ENCODE data around the gene ANKRD42. TPM values are rescaled to one million over a fixed set of nuclear protein-coding genes. Genes with fewer than 3 reads are reported as not detected.

Gene ANKRD42
- total and polyA plus RNA-seq, 2 donors (not counting 3 experiments of a cell fraction or from before 2014, with no cell fraction given) = 3.3 to 6.6 TPM

- H3K9me1 ChIP-seq (replicated peaks; ENCODE audit: control insufficient read depth, extremely low read depth, insufficient read depth, low read length) = no peaks in the 10 kb centered on the region
- TF ChIP-seq CTCF (IDR thresholded peaks at IDR 0.05; ENCODE audit: extremely low read depth in 1 of 2, insufficient read depth in 1 of 2, low read depth in 1 of 2, low read length in 2 of 2) (no peak), FOS (IDR thresholded peaks at IDR 0.05; ENCODE audit: borderline replicate concordance, insufficient read depth, low read length) (no peak), GATA2 (IDR thresholded peaks at IDR 0.05; ENCODE audit: insufficient read depth, insufficient read length, low read depth, low read length) (no peak), POLR2AphosphoS5 (IDR thresholded peaks at IDR 0.05; ENCODE audit: insufficient read depth, low read depth, low read length) (no peak), POLR2A (IDR thresholded peaks at IDR 0.05; ENCODE audit: low read depth, low read length) (no peak), EZH2 (IDR thresholded peaks at IDR 0.05; ENCODE audit: borderline replicate concordance, low read depth, low read length, severe bottlenecking) (no peak), MYC (IDR thresholded peaks at IDR 0.05; ENCODE audit: low read depth, low read length) (no peak), JUN (IDR thresholded peaks at IDR 0.05; ENCODE audit: borderline replicate concordance, insufficient read depth, insufficient read length, low read depth) (no peak), MAX (IDR thresholded peaks at IDR 0.05; ENCODE audit: insufficient read depth, insufficient read length) (no peak)
- peaks cover 9% of the 10 kb centered on the region for H3K4me1 ChIP-seq (ENCODE audit: control insufficient read depth, extremely low read depth, insufficient read depth, low read length)
- POLR2A ChIA-PET = no interaction called here
- dilution Hi-C loops (cut with MboI; ENCODE audit: extremely low pct_ligation_motif_present, low sequenced_read_pairs) = no loop called here
- H3K9ac ChIP-seq (replicated peaks; ENCODE audit: extremely low read depth, insufficient read depth, low read length) = no peak overlapping the region
- FAIRE-seq = no peak
- H2AFZ ChIP-seq (ENCODE audit: low read depth, low read length) = no peak overlapping the region
- no peak overlapping the region for H3K4me3 ChIP-seq (replicated peaks in 1 of 3; ENCODE audit: insufficient read depth in 1 of 3, low read depth in 1 of 3, low read length in 3 of 3)
- no peak overlapping the region for H3K27ac ChIP-seq (ENCODE audit: insufficient read depth, low read depth, low read length)
- H3K4me2 ChIP-seq (ENCODE audit: insufficient read depth, low read length) = no peak overlapping the region
- intact Hi-C loops (cut with micrococcal nuclease) = no loop called here
- no peaks in the 10 kb centered on the region for H4K20me1 ChIP-seq (replicated peaks; ENCODE audit: control insufficient read depth, extremely low read depth, insufficient read depth, low read length)
- CTCF ChIA-PET = interaction anchor here (0.7 to 1.4 kb wide), 3 partner anchors 11 to 386 kb away, joined by 3 read pairs; partner anchors contain the start of gene DDIAS
- H3K79me2 ChIP-seq (ENCODE audit: control insufficient read depth, insufficient read depth, low read length) = no peaks in the 10 kb centered on the region
- no TSS peak for BruUV-seq (replicated peaks)
- H3K27me3 ChIP-seq (ENCODE audit: control insufficient read depth in 2 of 2, insufficient read depth in 2 of 2, low read length in 2 of 2) = no peaks in the 10 kb centered on the region
- DNase-seq (ENCODE audit: low read depth, low spot score) = no peak
- no peaks in the 10 kb centered on the region for H3K9me3 ChIP-seq (replicated peaks; ENCODE audit: control insufficient read depth, insufficient read depth, low read length)
- H3K36me3 ChIP-seq (ENCODE audit: control insufficient read depth in 2 of 2, extremely low read depth in 1 of 2, insufficient read depth in 2 of 2, low read length in 2 of 2) = no peaks in the 10 kb centered on the region
Observed at GRCh38 chr11:83252941-83253340, 59.4 kb downstream of the ANKRD42 start.
